Effector memory CD8-positive, alpha-beta T cell (primary cell): ENCODE measurements around the gene HEPH.
"Not testable (repeated sequence)": the region's sequence is repeated elsewhere in the genome, so short reads cannot be mapped to it uniquely, and the experiment has no call there.

ENCODE experiments used
- ATAC-seq: fragments of 150-1000 bp; cut with Tn5 transposase; replicated peaks from 2 replicates; pipeline ENCODE4 v1.10.0; 2021; ENCODE audit warnings: mild to moderate bottlenecking, moderate library complexity
- DNase-seq, 3 experiments: peaks; one replicate each; pipeline ENCODE4 v3.0.0; 2021
- H3K27ac Mint-ChIP-seq, 2 donors: one replicate each; pipeline ENCODE4 v1.8.0; 2022; ENCODE audit warnings: mild to moderate bottlenecking in 2 of 2, mixed read lengths in 2 of 2, moderate library complexity in 2 of 2
- H3K27me3 Mint-ChIP-seq, 2 donors: one replicate each; pipeline ENCODE4 v1.8.0; 2022; ENCODE audit warnings: mixed read lengths in 2 of 2
- H3K36me3 Mint-ChIP-seq: one replicate; pipeline ENCODE4 v1.8.0; 2022; ENCODE audit warnings: mild to moderate bottlenecking, moderate library complexity, mixed read lengths; ENCODE audit not compliant: insufficient read depth
- H3K4me1 Mint-ChIP-seq, 2 donors: one replicate each; pipeline ENCODE4 v1.8.0; 2022; ENCODE audit warnings: low read depth in 2 of 2, mixed read lengths in 2 of 2
- H3K4me3 Mint-ChIP-seq, 2 donors: one replicate each; pipeline ENCODE4 v1.8.0; 2022; ENCODE audit warnings: mild to moderate bottlenecking in 2 of 2, mixed read lengths in 2 of 2, moderate library complexity in 2 of 2
- H3K9me3 Mint-ChIP-seq, 2 donors: one replicate each; pipeline ENCODE4 v1.8.0; 2022; ENCODE audit warnings: mixed read lengths in 2 of 2
- total RNA-seq, 9 experiments: gene quantifications; one replicate each; lab custom pipeline; 2026; lab: John Stamatoyannopoulos, UW

The HEPH gene, protein sequence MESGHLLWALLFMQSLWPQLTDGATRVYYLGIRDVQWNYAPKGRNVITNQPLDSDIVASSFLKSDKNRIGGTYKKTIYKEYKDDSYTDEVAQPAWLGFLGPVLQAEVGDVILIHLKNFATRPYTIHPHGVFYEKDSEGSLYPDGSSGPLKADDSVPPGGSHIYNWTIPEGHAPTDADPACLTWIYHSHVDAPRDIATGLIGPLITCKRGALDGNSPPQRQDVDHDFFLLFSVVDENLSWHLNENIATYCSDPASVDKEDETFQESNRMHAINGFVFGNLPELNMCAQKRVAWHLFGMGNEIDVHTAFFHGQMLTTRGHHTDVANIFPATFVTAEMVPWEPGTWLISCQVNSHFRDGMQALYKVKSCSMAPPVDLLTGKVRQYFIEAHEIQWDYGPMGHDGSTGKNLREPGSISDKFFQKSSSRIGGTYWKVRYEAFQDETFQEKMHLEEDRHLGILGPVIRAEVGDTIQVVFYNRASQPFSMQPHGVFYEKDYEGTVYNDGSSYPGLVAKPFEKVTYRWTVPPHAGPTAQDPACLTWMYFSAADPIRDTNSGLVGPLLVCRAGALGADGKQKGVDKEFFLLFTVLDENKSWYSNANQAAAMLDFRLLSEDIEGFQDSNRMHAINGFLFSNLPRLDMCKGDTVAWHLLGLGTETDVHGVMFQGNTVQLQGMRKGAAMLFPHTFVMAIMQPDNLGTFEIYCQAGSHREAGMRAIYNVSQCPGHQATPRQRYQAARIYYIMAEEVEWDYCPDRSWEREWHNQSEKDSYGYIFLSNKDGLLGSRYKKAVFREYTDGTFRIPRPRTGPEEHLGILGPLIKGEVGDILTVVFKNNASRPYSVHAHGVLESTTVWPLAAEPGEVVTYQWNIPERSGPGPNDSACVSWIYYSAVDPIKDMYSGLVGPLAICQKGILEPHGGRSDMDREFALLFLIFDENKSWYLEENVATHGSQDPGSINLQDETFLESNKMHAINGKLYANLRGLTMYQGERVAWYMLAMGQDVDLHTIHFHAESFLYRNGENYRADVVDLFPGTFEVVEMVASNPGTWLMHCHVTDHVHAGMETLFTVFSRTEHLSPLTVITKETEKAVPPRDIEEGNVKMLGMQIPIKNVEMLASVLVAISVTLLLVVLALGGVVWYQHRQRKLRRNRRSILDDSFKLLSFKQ
- 0 to 0.23 (median 0) reads per million in 9 experiments for total RNA-seq

DNA sequence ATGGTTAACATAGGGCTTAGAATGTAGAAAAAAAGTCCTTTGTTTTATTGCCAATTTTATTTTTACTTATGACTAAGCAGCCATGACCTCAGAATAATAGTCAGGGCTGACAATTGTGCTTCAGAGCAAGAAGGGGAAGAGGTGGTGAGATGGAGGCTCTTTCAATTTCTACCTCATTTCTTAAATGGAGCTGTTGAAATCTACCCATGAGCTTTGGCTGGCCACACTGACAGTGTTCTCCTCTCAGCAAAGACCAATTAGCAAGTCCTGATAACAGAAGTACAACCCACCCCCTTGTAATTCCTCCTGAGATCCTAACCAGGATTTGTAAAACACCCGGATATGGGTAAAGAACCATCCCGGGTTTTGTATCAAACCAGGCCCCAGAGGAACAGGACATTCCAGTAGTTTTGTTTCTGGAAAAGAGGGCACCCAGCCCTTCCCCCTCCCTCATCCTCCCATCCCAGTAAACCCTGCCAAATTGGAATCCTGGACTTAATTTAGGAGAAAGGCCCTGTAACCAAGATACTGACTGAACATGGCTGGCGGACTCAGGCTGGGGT, at the start of gene HEPH:
TSS of gene HEPH (plus strand) at position 399 of the 563 bp plus-strand sequence. CDS start 6,324 bp downstream, outside the sequence.
- Mint-ChIP-seq H3K27me3 (no peaks in the 10 kb centered on the region), H3K4me1 (no peaks in the 10 kb centered on the region), H3K27ac (peak within 1 kb of the TSS in 1 of 2 donors; percentile 54), H3K36me3 (no peaks in the 10 kb centered on the region), H3K9me3 (no peaks in the 10 kb centered on the region), H3K4me3 (no peak within 1 kb of the TSS)
- no peak for DNase-seq
- no peak for ATAC-seq

DNA sequence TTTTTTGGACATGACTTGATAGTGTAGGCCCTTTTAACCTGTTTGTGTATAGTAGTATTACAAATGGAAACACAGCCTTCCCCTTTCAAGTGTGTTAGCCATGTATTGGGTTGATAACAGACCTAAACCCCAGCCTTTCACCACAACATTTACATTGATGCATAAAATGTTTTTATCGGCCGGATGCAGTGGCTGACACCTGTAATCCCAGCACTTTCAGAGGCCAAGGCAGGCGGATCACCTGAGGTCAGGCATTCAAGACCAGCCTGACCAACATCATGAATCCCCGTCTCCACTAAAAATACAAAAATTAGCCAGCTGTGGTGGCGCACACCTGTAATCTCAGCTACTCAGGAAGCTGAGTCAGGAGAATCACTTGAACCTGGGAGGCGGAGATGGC, 45.3 kb upstream of the HEPH start:
- not testable (repeated sequence) for H3K4me3 Mint-ChIP-seq, H3K27me3 Mint-ChIP-seq, H3K36me3 Mint-ChIP-seq, H3K27ac Mint-ChIP-seq, H3K9me3 Mint-ChIP-seq, H3K4me1 Mint-ChIP-seq, DNase-seq, ATAC-seq

DNA sequence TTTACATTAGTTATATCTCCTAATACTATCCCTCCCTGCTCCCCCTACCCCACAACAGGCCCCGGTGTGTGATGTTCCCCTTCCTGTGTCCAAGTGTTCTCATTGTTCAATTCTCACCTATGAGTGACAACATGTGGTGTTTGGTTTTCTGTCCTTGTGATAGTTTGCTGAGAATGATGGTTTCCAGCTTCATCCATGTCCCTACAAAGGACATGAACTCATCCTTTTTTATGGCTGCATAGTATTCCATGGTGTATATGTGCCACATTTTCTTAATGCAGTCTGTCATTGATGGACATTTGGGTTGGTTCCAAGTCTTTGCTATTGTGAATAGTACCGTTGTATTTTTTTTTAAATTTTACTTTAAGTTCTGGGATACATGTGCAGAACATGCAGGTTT, 42.7 kb upstream of the HEPH start:
- H3K4me1 Mint-ChIP-seq, H3K4me3 Mint-ChIP-seq, DNase-seq, H3K27ac Mint-ChIP-seq, H3K36me3 Mint-ChIP-seq, ATAC-seq, H3K27me3 Mint-ChIP-seq: not testable (repeated sequence)
- peaks cover 4 to 10% of the 10 kb centered on the region in 2 donors for H3K9me3 Mint-ChIP-seq

DNA sequence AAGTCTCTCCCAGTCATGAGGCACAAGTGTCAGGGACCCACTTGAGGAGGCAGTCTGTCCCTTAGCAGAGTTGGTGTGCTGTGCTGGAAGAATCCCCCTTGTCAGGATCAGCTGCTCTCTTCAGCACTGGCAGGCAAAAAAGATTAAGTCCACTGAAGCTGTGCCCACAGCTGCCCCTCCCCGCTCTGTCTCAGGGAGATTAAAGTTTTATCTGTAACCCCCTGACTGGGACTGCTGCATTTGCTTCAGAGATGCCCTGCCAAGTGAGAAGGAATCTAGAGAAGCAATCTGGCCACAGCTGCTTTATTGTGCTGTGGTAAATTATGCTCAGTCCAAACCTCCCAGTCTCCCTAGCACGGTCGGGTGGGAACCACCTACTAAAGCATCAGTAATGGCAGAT, 37.4 kb upstream of the HEPH start:
- Mint-ChIP-seq H3K4me3 (no peak overlapping the region), H3K4me1 (no peaks in the 10 kb centered on the region)
- no peak for ATAC-seq

DNA sequence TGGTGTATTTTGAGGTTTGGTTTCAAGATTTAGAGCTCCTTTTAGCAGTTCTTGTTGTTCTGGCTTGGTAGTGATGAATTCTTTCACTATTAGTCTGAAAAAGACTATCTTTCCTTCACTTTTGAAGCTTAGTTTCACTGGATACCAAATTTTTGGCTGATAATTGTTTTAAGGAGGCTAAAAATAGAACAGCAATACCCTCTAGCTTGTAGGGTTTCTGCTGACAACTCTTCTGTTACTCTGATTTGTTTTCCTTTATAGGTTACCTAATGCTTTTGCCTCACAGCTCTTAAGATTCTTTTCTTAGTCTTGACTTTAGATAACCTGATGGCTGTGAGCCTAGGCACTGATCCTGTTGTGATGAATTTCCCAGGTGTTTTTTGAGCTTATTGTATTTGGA, 33.6 kb upstream of the HEPH start:
- Mint-ChIP-seq H3K27ac (no peak overlapping the region), H3K4me1 (no peaks in the 10 kb centered on the region), H3K9me3 (no peaks in the 10 kb centered on the region), H3K36me3 (no peaks in the 10 kb centered on the region), H3K27me3 (peaks cover 0 to 8% of the 10 kb centered on the region in 2 donors), H3K4me3 (no peak overlapping the region)
- ATAC-seq (no peak), DNase-seq (no peak)

More for the DNA sequence above, 37.4 kb upstream of the HEPH start:
- peaks cover 0 to 8% of the 10 kb centered on the region in 2 donors for H3K27me3 Mint-ChIP-seq
- H3K27ac Mint-ChIP-seq: no peak overlapping the region
- H3K36me3 Mint-ChIP-seq: no peaks in the 10 kb centered on the region
- H3K9me3 Mint-ChIP-seq: peaks cover 4 to 10% of the 10 kb centered on the region in 2 donors
- no peak for DNase-seq

DNA sequence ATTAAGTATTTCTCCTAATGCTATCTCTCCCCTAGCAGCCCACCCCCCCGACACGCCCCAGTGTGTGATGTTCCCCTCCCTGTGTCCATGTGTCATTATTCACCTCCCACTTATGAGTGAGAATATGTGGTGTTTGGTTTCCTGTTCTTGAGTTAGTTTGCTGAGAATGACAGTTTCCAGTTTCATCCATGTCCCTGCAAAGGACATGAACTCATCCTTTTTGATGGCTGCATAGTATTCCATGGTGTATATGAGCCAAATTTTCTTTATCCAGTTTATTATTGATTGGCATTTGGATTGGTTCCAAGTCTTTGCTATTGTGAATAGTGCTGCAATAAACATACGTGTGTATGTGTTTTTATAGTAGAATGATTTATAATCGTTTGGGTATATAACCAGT, 28.8 kb upstream of the HEPH start:
- not testable (repeated sequence) for DNase-seq, H3K27me3 Mint-ChIP-seq, H3K36me3 Mint-ChIP-seq, ATAC-seq, H3K4me1 Mint-ChIP-seq, H3K9me3 Mint-ChIP-seq, H3K4me3 Mint-ChIP-seq, H3K27ac Mint-ChIP-seq

DNA sequence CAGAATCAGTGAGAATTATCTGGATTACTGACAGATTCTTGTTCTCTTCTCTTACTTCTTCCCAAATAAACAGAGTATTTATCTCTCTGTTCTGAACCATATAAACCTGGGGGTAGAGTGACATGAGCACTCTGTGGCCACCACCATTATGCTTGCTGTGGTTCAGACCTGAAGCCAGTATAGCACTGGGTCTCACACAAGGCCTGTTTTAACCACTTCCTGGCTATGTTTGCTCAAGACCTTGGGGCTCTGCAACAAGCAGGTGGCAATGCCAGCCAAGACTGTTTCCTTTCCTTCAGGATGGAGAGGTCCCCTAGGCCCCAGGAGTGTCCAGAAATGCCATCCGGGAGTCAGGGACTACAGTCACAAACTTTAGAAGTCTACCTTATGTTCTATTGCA, 21.7 kb upstream of the HEPH start:
- Mint-ChIP-seq H3K9me3 (no peaks in the 10 kb centered on the region), H3K36me3 (no peaks in the 10 kb centered on the region), H3K4me1 (peaks cover 0 to 4% of the 10 kb centered on the region in 2 donors), H3K27me3 (peaks cover 0 to 13% of the 10 kb centered on the region in 2 donors), H3K4me3 (no peak overlapping the region), H3K27ac (no peak overlapping the region)
- ATAC-seq: no peak
- no peak for DNase-seq

DNA sequence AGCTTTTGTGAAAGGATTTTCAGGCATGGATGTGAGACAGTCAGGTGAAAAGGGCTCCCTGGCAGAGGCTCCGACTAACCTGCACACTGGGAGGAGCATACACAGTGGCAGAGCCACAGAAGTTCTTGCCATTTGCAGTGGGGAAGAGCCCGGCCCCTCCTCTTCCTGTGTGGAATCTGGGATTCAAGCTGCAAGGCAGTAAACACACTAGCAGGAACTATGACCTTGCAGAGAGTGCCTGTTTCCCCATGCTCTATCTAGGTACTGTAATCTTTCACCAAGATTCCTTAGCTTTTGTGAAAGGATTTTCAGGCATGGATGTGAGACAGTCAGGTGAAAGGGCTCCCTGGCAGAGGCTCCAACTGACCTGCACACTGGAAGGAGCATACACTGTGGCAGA, 19.8 kb upstream of the HEPH start:
- ATAC-seq: no peak
- no peak for DNase-seq
- peaks cover 0 to 4% of the 10 kb centered on the region in 2 donors for H3K4me1 Mint-ChIP-seq
- peaks cover 0 to 13% of the 10 kb centered on the region in 2 donors for H3K27me3 Mint-ChIP-seq
- H3K9me3 Mint-ChIP-seq: no peaks in the 10 kb centered on the region
- no peak overlapping the region for H3K4me3 Mint-ChIP-seq
- no peaks in the 10 kb centered on the region for H3K36me3 Mint-ChIP-seq
- no peak overlapping the region for H3K27ac Mint-ChIP-seq

DNA sequence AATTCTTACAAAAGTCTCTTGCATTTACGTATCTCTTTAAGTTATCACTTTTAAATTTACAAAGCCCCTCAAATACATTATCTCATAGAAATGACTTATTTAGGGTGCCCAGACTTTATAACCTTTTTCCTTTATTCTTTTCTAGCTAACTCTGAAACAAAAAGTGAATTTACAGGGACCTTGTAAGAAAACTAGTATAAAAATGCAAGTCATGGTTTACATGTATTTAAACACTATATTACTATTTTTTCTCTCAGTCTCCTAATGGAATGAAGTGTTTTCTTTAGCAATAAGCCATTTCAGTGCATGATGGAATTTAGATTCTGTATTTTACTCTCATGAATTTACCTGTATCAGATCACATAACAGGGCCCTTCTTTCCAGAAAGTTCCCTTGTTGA, 14.5 kb upstream of the HEPH start:
- no peaks in the 10 kb centered on the region for H3K36me3 Mint-ChIP-seq
- H3K9me3 Mint-ChIP-seq: no peaks in the 10 kb centered on the region
- H3K4me1 Mint-ChIP-seq: no peaks in the 10 kb centered on the region
- no peak overlapping the region for H3K4me3 Mint-ChIP-seq
- DNase-seq (no peak), ATAC-seq (no peak)
- H3K27ac Mint-ChIP-seq: no peak overlapping the region
- H3K27me3 Mint-ChIP-seq: no peaks in the 10 kb centered on the region

DNA sequence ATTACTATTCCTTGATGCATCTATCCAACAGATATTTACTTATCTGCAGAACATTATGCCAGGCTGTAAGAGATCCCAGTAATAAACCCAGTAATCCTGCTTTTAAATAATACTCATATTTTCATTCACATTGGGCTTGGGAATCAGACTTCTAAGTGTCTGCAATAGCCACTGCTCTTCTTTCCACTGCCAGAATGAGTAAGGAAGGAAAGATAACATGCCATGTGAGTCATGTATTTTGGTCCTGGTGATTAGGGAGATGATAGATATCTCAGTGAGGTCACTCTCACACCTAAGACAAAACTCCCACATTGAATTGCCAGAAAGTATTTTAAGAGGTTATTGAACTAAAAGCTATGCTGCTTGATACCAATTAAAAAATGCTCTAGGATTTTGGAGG, 13.9 kb upstream of the HEPH start:
- Mint-ChIP-seq H3K36me3 (no peaks in the 10 kb centered on the region), H3K27me3 (no peaks in the 10 kb centered on the region), H3K9me3 (no peaks in the 10 kb centered on the region), H3K27ac (no peak overlapping the region), H3K4me1 (no peaks in the 10 kb centered on the region), H3K4me3 (no peak overlapping the region)
- DNase-seq: no peak
- no peak for ATAC-seq

DNA sequence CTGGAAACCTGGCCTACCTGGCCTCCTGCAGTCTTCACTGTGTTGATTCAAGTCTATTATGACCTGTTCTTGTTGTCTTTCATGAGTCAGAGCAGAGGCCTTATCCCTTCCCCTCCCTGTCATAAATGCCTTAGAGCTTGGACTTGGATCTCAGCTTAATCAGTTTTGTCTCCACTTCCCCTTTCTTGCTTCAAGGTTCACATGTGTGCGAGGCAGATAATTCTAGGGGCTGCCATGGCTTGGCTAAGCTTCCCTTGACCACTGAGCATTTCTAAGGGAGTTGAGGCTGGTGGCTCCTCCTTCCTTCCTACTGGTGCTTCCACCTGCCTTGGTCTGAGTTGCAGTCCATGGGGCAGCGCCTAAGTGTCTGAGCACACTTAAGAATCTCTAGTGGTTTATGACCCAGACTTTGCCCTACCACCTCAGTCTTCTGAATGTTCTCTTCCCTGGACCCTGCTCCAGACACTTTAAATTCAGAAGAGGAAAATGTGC, 1.7 kb upstream of the HEPH start:
- Mint-ChIP-seq H3K9me3 (no peaks in the 10 kb centered on the region), H3K27me3 (no peaks in the 10 kb centered on the region), H3K4me1 (no peaks in the 10 kb centered on the region), H3K27ac (peak overlapping the region in 1 of 2 donors; percentile 38), H3K4me3 (no peak overlapping the region), H3K36me3 (no peaks in the 10 kb centered on the region)
- DNase-seq: no peak
- ATAC-seq: no peak

DNA sequence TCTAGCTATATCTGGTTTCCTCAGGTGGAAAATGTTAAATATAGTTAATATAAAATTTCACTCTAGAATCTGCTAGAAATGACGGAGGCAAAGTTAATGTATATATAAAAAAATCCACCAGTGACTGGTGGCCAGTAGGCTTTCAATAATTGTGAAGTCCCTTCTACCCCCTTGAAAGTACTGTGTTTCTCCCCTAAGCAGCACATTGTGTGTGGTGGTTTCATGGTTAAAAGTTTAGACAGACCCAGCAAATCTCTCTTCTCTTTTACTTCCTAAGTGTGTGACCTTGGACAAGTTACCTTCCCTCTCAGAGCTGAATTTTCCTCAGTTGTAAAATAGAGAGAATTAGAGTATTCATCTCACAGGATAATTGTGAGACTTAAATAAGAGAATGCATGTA, 600 bp upstream of the HEPH start:
- ATAC-seq (no peak), DNase-seq (no peak)
- Mint-ChIP-seq H3K27me3 (no peaks in the 10 kb centered on the region), H3K4me1 (no peaks in the 10 kb centered on the region), H3K9me3 (no peaks in the 10 kb centered on the region), H3K36me3 (no peaks in the 10 kb centered on the region), H3K4me3 (no peak overlapping the region), H3K27ac (peak overlapping the region in 1 of 2 donors; percentile 54)

DNA sequence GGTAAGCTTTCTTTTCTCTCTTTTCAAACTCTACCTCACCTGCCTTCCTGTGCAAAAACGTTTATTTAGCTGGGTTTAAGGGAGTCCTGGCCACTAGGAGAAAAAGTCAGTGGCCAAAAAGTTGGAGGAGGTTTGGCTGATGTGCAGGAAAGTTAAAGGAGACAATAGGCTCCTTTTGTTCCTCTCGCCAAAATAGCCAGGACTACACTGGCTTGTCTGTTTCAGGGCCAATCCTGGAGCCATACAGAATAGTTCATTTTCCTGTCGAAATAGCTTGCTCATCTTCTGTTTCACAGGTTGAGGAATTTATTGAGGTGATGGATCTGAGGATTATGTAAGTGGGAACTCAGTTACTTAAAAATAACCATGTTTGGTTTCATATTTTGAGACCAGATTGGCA, 423 bp downstream of the HEPH start:
- Mint-ChIP-seq H3K4me1 (no peaks in the 10 kb centered on the region), H3K36me3 (no peaks in the 10 kb centered on the region), H3K9me3 (no peaks in the 10 kb centered on the region), H3K27ac (no peak overlapping the region), H3K4me3 (no peak overlapping the region), H3K27me3 (no peaks in the 10 kb centered on the region)
- no peak for DNase-seq
- no peak for ATAC-seq
